GM15510 (cell line): ENCODE measurements around the gene MAGEA11.

Source experiments
- POLR2A ChIP-seq: IDR thresholded peaks from 3 replicates; pipeline ENCODE4 v1.6.1; 2011; ENCODE audit warnings: borderline replicate concordance; ENCODE audit not compliant: insufficient read length; ENCODE audit errors: extremely low read depth

Gene MAGEA11

GRCh38 chrX:149711545-149712236, at the start of gene MAGEA11:
Gene MAGEA11 (plus strand): TSS chrX:149712060. CDS start chrX:149713160, 1,100 bp downstream.
- no peak for TF ChIP-seq POLR2A

GRCh38 chrX:149681182-149681581, 30.7 kb upstream of the MAGEA11 start:
- TF ChIP-seq POLR2A = no peak

GRCh38 chrX:149682031-149682430, 29.8 kb upstream of the MAGEA11 start:
- TF ChIP-seq POLR2A = no peak

GRCh38 chrX:149682956-149683947, 28.6 kb upstream of the MAGEA11 start:
- no peak for TF ChIP-seq POLR2A

GRCh38 chrX:149683966-149684730, 27.7 kb upstream of the MAGEA11 start:
- no peak for TF ChIP-seq POLR2A

- TF ChIP-seq POLR2A = no peak
Measured at GRCh38 chrX:149687991-149688390, 23.9 kb upstream of the MAGEA11 start.

GRCh38 chrX:149688552-149688951, 23.3 kb upstream of the MAGEA11 start:
- TF ChIP-seq POLR2A = no peak

- TF ChIP-seq POLR2A = no peak
Measured at GRCh38 chrX:149691794-149692193, 20.1 kb upstream of the MAGEA11 start.

- TF ChIP-seq POLR2A = no peak
Measured at GRCh38 chrX:149699761-149700160, 12.1 kb upstream of the MAGEA11 start.

GRCh38 chrX:149704664-149705063, 7.2 kb upstream of the MAGEA11 start:
- TF ChIP-seq POLR2A = no peak

- TF ChIP-seq POLR2A = no peak
Measured at GRCh38 chrX:149707147-149707901, 4.5 kb upstream of the MAGEA11 start.

GRCh38 chrX:149712831-149713230, 971 bp downstream of the MAGEA11 start:
- TF ChIP-seq POLR2A = no peak

GRCh38 chrX:149713279-149714050, 1.6 kb downstream of the MAGEA11 start:
- no peak for TF ChIP-seq POLR2A

- no peak for TF ChIP-seq POLR2A
Measured at GRCh38 chrX:149715468-149715867, 3.6 kb downstream of the MAGEA11 start.

- no peak for TF ChIP-seq POLR2A
Measured at GRCh38 chrX:149716632-149717031, 4.8 kb downstream of the MAGEA11 start.
